Daoy (cell line): ENCODE data around the gene DIP2C. TPM values are rescaled to one million over a fixed set of nuclear protein-coding genes. Genes with fewer than 3 reads are reported as not detected.
A peak's percentile ranks its signal among the peaks of the same experiment; 100 is the strongest.
"Not testable (repeated sequence)": the region's sequence is repeated elsewhere in the genome, so short reads cannot be mapped to it uniquely, and the experiment has no call there.

Experiments
- DNase-seq: peaks from one replicate; pipeline ENCODE4 v3.0.0-alpha.2; 2015; ENCODE audit warnings: low read depth
- total RNA-seq: library from RNA; depleted of rRNA; stranded (reverse); fragments of >200 nt; shearing (Covaris generic); gene quantifications from 2 replicates; pipeline ENCODE4 v1.2.3, GENCODE V29; 2014

Gene DIP2C
- total RNA-seq, 1 experiment from 2014 or later, result 2.7 TPM

DNA sequence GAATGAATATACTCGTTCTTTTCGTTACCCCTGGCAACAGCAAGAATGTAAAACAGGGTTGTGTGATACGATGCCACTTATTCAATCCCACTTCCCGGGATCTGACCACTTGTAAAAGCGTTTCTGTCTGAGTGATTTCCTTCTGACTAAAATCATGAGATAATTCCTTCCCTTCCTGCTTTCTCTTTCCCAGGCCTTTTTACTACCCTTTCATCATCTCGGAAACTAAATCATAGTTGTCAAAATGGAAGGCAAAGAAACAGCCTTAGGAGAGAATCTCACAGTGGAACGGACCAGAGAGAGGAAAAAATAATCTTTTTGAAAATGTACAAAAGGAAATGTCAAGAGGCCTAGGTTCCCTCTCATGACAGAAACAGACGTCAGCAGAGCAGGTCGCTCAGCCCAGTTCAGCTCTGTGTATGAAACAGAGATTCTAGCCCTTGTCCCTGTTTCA, 29.8 kb downstream of the DIP2C start:
- peak; percentile 65 for DNase-seq

- DNase-seq, result not testable (repeated sequence)
These were observed 31.6 kb downstream of the DIP2C start for GRCh38 chr10:657816-658350.

DNA sequence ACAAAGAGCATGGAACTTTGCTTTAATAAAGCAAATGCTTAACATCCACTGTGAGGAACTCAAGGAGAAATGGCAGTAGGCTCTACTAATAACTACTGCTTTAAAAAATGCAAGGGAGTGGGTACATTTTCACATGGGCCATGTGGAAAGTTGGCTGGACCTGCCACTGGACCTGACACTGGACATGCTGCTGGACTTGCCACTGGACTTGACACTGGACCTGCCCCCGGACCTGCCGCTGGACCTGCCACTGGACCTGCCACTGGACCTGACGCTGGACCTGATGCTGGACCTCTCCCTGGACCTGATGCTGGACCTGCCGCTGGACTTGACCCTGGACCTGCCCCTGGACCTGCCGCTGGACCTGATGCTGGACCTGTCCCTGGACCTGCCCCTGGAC, 32.6 kb downstream of the DIP2C start:
- DNase-seq, result no peak

GRCh38 chr10:655184-655583, 34.3 kb downstream of the DIP2C start:
- no peak for DNase-seq

DNA sequence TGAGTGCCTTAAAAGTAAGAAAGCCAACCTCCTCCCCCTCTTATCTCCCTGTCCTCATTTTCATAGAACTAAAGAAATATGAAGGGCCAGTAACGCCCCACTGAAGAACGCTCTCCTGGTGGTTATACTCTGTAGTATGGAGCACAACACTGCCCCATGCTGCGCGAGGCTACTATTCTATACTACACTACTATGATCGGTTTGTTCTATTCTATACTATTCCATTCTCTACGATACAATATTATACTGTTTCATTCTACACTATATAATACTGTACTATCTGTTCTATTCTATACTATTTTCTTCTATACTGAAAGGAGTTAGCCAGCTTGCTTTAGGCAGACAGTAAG, 34.8 kb downstream of the DIP2C start:
- no peak for DNase-seq

GRCh38 chr10:653991-654646, 35.3 kb downstream of the DIP2C start:
- no peak for DNase-seq

- not testable (repeated sequence) for DNase-seq
These were observed 36.5 kb downstream of the DIP2C start for GRCh38 chr10:652832-653459.

DNA sequence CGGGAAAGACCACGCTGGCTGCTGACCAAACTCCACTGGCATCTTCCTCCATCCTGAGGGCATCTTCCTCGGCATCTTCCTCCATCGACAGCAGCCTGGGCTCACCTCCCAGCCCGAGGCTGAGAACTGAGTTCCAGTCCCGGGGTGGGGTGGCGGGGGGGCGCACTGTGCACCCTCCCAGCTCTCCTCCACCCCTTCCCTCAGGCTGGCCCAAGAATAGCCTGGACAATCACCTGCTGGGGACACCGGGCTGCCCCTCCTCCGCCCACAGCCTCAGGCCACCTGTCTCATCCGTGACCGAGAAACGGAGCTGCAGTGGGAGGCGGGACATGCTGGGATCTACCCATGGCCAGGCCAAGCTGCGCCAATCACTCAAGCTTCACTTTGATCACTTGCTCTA, 37.2 kb downstream of the DIP2C start:
- no peak for DNase-seq

- no peak for DNase-seq
These were observed 37.8 kb downstream of the DIP2C start for GRCh38 chr10:651692-652091.

GRCh38 chr10:650886-651615, 38.4 kb downstream of the DIP2C start:
- DNase-seq, result no peak

GRCh38 chr10:650441-650851, 39.0 kb downstream of the DIP2C start:
- no peak for DNase-seq

- DNase-seq, result no peak
These were observed 39.5 kb downstream of the DIP2C start for GRCh38 chr10:649798-650440.

DNA sequence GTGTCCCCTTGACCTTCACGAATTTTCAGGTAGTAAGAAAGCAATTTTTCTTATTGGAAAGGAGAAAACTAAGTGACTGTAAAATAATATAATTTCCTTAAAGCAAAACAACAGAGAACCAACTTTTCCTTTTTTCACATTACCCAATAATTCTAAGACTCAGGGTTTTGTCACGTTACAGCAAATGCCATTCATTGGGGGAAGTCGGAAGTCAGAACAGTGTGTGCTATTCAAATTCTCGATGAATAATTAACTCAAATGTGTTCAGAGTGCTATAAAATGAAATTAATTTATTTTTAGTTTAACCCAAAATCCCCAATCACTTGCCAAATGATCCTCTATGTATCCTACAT, 40.0 kb downstream of the DIP2C start:
- no peak for DNase-seq

DNA sequence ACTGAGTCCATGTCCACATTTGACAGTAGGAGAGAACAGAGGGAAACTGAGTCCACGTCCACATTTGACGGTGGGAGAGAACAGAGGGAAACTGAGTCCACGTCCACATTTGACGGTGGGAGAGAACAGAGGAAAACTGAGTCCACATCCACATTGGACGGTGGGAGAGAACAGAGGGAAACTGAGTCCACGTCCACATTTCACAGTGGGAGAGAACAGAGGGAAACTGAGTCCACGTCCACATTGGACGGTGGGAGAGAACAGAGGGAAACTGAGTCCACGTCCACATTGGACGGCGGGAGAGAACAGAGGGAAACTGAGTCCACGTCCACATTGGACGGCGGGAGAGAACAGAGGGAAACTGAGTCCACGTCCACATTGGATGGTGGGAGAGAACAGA, 42.4 kb downstream of the DIP2C start:
- DNase-seq, result not testable (repeated sequence)

DNA sequence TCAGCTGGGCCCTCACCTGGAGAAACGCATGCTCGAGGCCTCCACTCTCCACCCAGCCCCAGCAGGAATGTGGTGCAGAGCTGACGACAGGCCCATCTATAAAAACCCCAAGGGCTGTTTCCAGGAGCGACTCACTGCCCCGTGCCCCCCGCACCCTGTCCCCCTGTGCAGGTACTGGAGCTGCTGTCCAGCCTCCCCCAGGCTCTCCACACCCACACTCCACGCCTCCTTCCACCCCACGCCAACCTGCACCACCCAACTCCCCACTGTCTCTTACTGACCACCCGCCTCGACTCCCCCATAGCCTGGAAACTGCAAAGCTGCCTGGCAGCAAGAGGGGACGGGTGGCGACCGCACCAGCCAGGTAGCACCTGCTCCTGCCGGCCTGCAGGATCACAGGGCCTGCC, 43.3 kb downstream of the DIP2C start:
- DNase-seq, result no peak

- DNase-seq, result no peak
These were observed 44.5 kb downstream of the DIP2C start for GRCh38 chr10:644943-645334.

GRCh38 chr10:644076-644942, 45.2 kb downstream of the DIP2C start:
- no peak for DNase-seq

- DNase-seq, result no peak
These were observed 47.1 kb downstream of the DIP2C start for GRCh38 chr10:642186-642890.

DNA sequence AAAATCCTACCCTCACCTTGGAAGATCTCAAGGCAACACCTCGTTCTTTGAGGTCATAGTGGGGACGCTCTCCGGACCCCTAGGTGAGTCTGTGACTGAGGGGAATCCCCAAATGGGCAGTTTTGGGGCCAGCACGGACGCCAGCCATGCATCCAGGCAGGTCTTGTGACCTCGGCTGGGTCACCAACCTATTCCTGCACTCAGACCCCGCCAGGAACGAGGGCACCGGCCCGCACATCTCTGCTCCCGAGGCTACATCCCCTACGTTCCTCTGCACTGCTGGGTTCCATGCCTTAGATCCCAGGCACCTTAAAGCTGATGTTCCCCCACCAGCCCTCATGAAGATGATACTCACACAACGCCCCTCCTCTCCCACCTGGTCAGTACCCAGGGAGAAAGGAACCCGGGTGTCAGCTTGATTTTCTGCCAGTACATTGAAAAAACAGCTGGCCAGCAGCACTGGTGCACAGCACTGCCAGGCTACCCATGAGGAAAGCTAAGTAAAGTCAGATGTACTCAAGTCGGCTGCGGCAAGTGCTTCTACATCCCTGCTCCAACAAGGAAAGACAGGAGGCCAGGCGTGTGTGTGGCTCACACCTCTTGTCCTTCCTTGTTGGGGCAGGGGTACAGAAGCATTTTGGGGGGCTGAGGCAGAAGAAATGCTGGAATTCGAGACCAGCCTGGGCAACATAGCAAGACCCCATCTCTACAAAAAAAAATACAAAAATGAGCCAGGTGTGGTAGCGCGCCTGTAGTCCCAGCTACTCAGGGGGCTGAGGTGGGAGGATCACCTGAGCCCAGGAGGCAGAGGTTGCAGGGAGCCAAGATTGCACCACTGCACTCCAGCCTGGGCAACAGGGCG, 48.1 kb downstream of the DIP2C start:
- no peak for DNase-seq

GRCh38 chr10:640673-641045, 48.8 kb downstream of the DIP2C start:
- no peak for DNase-seq
